ENCODE data around the gene ATXN7L3. TPM values are rescaled to one million over a fixed set of nuclear protein-coding genes. Genes with fewer than 3 reads are reported as not detected.

Gene ATXN7L3
- total RNA-seq, 3 donors from 2014 or later, result 34.7 to 45.8 (median 38.3) TPM

GRCh38 chr17:44217738-44218343 lies 18.2 kb upstream of the ATXN7L3 start:
- TF ChIP-seq CTCF (IDR thresholded peaks at IDR 0.05) (no peak), POLR2AphosphoS5 (IDR thresholded peaks at IDR 0.05) (no peak), POLR2A (IDR thresholded peaks at IDR 0.05) (no peak)

DNA sequence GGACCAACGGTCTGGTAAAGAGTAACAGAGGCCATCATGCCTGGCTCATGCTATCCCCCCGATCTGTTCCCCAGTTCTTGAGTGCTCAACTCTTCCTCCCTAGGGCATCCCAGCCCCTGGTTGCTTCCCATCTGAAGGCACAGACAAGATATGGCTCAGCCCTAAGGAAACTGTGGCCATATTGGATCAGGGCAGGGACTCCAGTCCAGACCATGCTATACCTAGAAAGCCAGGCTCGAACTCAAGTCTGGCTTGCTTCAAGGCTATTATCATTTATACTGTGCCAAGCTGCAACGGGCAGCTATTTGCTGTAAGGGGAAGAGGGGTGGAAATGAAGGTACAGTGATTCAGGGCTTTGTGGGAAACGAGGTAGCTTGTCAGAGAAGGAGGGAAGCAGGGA lies 17.0 kb upstream of the ATXN7L3 start:
- no peak for DNase-seq (ENCODE audit: low spot score in 2 of 2)
- no peaks in the 10 kb centered on the region for H3K36me3 ChIP-seq
- intact Hi-C loops (cut with DNase I; ENCODE audit: low total_unique reads), result loop anchor here (5.0 kb wide), 1 partner anchor 1994 kb away; no protein-coding TSS in a partner anchor
- H3K27me3 ChIP-seq, result no peaks in the 10 kb centered on the region
- TF ChIP-seq POLR2A (IDR thresholded peaks at IDR 0.05) (no peak), CTCF (IDR thresholded peaks at IDR 0.05) (no peak), POLR2AphosphoS5 (IDR thresholded peaks at IDR 0.05) (no peak)
- peaks cover 0 to 14% of the 10 kb centered on the region in 2 donors for H3K4me1 ChIP-seq
- no peak overlapping the region for H3K27ac ChIP-seq
- no peak overlapping the region for H3K4me3 ChIP-seq
- no peaks in the 10 kb centered on the region for H3K9me3 ChIP-seq

More at GRCh38 chr17:44217738-44218343, 18.2 kb upstream of the ATXN7L3 start:
- intact Hi-C loops (cut with DNase I; ENCODE audit: low total_unique reads), result loop anchor here (5.0 kb wide), 1 partner anchor 1996 kb away; no protein-coding TSS in a partner anchor
- H3K27ac ChIP-seq, result peak overlapping the region; percentile 97 to 98
- no peaks in the 10 kb centered on the region for H3K27me3 ChIP-seq
- peak overlapping the region; percentile 72 to 79 (median 73) for H3K4me3 ChIP-seq
- no peaks in the 10 kb centered on the region for H3K9me3 ChIP-seq
- H3K4me1 ChIP-seq, result peaks cover 0 to 18% of the 10 kb centered on the region in 2 donors
- no peaks in the 10 kb centered on the region for H3K36me3 ChIP-seq
- no peak for DNase-seq (ENCODE audit: low spot score in 2 of 2)

GRCh38 chr17:44216173-44216572 lies 16.5 kb upstream of the ATXN7L3 start:
- H3K27me3 ChIP-seq, result no peaks in the 10 kb centered on the region
- DNase-seq (ENCODE audit: low spot score in 2 of 2), result no peak
- no peaks in the 10 kb centered on the region for H3K9me3 ChIP-seq
- peak overlapping the region in 1 of 2 donors; percentile 36 for H3K27ac ChIP-seq
- H3K4me1 ChIP-seq, result peaks cover 0 to 14% of the 10 kb centered on the region in 2 donors
- TF ChIP-seq CTCF (IDR thresholded peaks at IDR 0.05) (no peak), POLR2A (IDR thresholded peaks at IDR 0.05) (no peak), POLR2AphosphoS5 (IDR thresholded peaks at IDR 0.05) (no peak)
- no peak overlapping the region for H3K4me3 ChIP-seq
- intact Hi-C loops (cut with DNase I; ENCODE audit: low total_unique reads), result loop anchor here (5.0 kb wide), 1 partner anchor 1994 kb away; no protein-coding TSS in a partner anchor
- H3K36me3 ChIP-seq, result no peaks in the 10 kb centered on the region

DNA sequence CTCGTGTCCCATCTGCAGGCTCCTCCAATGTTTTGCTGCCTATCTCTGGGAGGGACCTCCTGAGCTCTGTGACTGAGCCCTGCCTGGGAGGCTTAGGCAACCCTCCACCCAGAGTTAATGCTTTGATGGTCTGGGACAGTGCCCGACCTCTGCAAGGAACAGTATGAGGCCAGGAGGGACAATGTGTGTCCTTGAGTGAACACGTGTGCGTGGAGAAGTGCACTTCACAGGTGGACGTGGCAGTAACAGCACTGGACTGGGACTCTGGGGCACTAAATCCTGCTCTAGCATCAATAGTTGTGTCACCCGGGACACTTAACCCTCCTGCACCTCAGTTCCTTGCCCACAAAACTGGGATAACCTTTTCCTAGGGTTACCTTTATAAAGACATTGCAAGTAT lies 15.2 kb upstream of the ATXN7L3 start:
- H3K27ac ChIP-seq, result no peak overlapping the region
- DNase-seq (ENCODE audit: low spot score in 2 of 2), result no peak
- intact Hi-C loops (cut with DNase I; ENCODE audit: low total_unique reads), result loop anchor here (5.0 kb wide), 2 partner anchors 112 to 1993 kb away; no protein-coding TSS in a partner anchor
- H3K36me3 ChIP-seq, result no peaks in the 10 kb centered on the region
- TF ChIP-seq CTCF (IDR thresholded peaks at IDR 0.05) (no peak), POLR2A (IDR thresholded peaks at IDR 0.05) (no peak), POLR2AphosphoS5 (IDR thresholded peaks at IDR 0.05) (no peak)
- no peaks in the 10 kb centered on the region for H3K27me3 ChIP-seq
- H3K4me1 ChIP-seq, result peaks cover 3 to 14% of the 10 kb centered on the region in 2 donors
- H3K9me3 ChIP-seq, result no peaks in the 10 kb centered on the region
- no peak overlapping the region for H3K4me3 ChIP-seq

DNA sequence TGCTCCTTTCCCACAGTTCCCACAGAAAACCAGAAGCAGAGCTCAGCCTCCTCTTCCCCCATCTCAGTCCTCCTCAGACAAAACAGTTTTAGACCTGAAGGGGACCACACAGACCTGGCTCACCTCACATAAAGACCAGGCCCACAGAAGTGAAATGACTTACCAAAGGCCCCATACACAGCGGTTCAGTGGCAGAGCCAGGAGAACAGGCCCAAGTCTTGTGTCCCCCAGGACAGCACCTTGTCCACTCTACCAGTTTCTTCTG lies 14.5 kb upstream of the ATXN7L3 start:
- peaks cover 5% of the 10 kb centered on the region for H3K36me3 ChIP-seq

More for the DNA sequence above, 14.5 kb upstream of the ATXN7L3 start:
- TF ChIP-seq POLR2AphosphoS5 (IDR thresholded peaks at IDR 0.05) (no peak), CTCF (IDR thresholded peaks at IDR 0.05) (no peak), POLR2A (IDR thresholded peaks at IDR 0.05) (no peak)
- no peak for DNase-seq (ENCODE audit: low spot score in 2 of 2)
- intact Hi-C loops (cut with DNase I; ENCODE audit: low total_unique reads), result loop anchor here (5.0 kb wide), 1 partner anchor 113 kb away; no protein-coding TSS in a partner anchor
- Histone ChIP-seq H3K27me3 (no peaks in the 10 kb centered on the region), H3K9me3 (no peaks in the 10 kb centered on the region), H3K27ac (no peak overlapping the region), H3K4me1 (peaks cover 3 to 14% of the 10 kb centered on the region in 2 donors), H3K4me3 (no peak overlapping the region)
